IPS-NIHi7 (cell line): Measurements from ENCODE around the gene CDK5RAP1.
"Not testable (repeated sequence)": the region's sequence is repeated elsewhere in the genome, so short reads cannot be mapped to it uniquely, and the experiment has no call there.

Experiments used
- DNase-seq: peaks from one replicate; pipeline ENCODE4 v3.0.0; 2012; ENCODE audit warnings: mixed read lengths; ENCODE audit errors: extremely low spot score

The CDK5RAP1 gene, protein sequence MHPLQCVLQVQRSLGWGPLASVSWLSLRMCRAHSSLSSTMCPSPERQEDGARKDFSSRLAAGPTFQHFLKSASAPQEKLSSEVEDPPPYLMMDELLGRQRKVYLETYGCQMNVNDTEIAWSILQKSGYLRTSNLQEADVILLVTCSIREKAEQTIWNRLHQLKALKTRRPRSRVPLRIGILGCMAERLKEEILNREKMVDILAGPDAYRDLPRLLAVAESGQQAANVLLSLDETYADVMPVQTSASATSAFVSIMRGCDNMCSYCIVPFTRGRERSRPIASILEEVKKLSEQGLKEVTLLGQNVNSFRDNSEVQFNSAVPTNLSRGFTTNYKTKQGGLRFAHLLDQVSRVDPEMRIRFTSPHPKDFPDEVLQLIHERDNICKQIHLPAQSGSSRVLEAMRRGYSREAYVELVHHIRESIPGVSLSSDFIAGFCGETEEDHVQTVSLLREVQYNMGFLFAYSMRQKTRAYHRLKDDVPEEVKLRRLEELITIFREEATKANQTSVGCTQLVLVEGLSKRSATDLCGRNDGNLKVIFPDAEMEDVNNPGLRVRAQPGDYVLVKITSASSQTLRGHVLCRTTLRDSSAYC

DNA sequence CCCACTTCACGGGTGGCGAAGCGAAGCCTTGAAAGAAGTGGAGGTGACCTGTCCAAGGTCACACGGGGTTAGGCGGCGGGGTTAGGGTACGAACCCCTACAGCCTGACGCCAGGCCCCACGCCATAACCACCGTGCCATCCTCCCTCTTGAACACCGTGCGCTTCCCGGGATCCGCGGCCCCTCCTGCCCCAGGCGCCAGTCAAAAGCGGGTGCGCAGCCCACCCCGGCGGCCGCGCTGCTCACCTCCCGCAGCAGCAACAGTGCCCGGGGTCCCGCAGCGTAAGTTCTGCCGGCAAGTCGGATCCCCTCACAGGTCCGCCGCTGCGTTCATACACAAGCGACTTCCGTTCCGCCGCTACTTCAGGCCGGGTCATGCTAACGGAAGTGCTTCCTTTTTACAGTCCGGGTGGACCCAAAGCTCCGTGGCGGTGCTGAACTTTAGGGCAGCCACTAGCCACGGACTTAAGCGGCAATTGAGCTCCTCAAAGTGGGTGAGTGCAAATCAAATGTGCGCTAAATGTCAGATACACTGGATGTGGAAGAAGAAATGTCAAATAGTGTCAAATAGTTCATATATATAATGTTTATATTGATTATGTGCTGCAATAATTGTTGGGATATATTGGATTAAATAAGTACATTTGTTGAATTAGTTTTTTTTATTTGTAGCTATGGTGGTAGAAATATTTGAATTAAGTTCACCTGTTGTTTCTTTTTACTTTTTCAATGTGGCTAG lies at the start of gene CDK5RAP1:
Gene CDK5RAP1, minus strand, starts transcription at position 336 of the 737 bp plus-strand sequence. CDS start 4,455 bp downstream, outside the sequence.
- DNase-seq = peak; percentile 90

- no peak for DNase-seq
These were observed 49.5 kb upstream of the CDK5RAP1 start for GRCh38 chr20:33450867-33451266.

- no peak for DNase-seq
These were observed 44.7 kb upstream of the CDK5RAP1 start for GRCh38 chr20:33445881-33446625.

GRCh38 chr20:33444797-33445560 lies 43.7 kb upstream of the CDK5RAP1 start:
- no peak for DNase-seq

DNA sequence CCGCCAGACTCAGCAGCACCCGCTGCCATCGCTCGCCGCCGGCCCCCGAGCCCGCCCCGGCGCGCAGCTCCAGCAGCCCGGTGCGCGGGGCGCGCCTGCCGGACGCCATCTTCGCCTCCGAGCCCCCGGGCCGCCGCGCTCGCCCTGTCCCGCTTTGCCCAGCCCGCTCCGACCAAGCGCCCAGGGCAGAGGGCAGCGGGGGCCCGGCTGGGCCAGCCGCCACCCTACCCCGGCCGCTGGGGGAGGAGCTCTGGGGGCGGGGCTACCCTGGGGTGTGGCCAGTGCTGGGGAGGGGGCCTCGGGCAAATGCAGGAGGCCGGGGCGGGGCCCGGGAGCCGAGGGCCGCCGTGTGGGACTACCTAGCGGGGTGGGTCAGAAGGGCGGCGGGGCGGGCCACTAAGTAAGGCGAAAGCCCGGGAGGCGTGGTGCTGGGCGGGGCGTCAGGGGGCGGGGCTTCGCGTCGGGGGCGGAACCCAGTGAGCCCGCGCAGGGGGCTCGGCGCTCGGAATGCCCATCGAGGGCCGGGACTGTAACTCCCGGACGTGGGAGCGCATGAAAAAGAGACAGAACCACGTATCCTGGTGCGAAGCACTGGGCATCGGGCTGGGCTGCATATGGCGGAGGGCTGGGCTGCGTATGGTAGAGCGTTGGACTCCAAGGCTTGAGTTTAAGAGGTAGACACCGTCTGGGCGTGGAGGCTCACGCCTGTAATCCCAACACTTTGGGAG lies 42.4 kb upstream of the CDK5RAP1 start, which contains the start of gene SNTA1:
Gene SNTA1, minus strand, starts transcription at position 252 of the 728 bp plus-strand sequence. Its CDS starts 143 bp downstream, at position 109.
- peak; percentile 99 for DNase-seq

DNA sequence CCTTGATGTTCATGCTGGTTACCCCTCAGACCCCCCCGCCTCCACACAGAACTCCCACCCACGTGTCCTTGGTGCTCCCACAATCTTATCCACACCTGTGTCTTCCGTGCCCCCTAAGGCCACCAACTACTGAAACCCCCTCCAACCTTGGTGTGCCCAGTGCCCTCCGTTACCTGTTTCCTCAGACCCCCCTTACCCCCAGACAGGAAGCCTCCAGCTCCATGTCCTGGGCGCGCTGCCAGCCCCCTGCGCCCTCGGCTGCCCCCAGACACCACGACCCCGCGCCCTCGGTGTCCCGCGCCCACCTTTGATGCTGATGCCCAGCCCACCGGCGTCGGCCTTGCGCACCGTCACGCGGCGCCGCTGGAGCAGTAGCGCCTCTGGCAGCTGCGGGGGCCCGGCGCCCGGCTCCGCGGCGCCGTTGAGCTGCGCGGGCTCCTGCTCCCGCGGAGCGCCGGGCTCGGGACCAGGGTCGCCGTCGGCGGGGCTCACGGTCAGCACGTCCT lies 41.7 kb upstream of the CDK5RAP1 start:
- DNase-seq = peak; percentile 60

GRCh38 chr20:33442136-33443005 lies 41.1 kb upstream of the CDK5RAP1 start:
- DNase-seq = no peak

- no peak for DNase-seq
These were observed 40.0 kb upstream of the CDK5RAP1 start for GRCh38 chr20:33441142-33441955.

DNA sequence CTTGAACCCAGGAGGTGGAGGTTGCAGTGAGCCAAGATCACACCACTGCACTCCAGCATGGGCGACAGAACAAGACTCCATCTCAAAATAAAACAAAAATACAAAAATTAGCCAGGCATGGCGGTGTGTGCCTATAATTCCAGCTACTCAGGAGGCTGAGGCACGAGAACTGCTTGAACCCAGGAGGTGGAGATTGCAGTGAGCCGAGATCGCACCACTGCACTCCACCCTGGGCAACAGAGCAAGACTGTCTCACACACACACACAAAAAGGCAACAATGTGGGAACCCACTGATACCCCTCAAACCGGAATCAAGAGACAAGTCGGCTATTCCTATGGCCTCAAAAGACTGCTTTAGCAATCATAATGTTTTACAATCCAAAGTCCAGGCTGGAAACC lies 39.2 kb upstream of the CDK5RAP1 start:
- DNase-seq = not testable (repeated sequence)

GRCh38 chr20:33438481-33438880 lies 37.2 kb upstream of the CDK5RAP1 start:
- DNase-seq = no peak

DNA sequence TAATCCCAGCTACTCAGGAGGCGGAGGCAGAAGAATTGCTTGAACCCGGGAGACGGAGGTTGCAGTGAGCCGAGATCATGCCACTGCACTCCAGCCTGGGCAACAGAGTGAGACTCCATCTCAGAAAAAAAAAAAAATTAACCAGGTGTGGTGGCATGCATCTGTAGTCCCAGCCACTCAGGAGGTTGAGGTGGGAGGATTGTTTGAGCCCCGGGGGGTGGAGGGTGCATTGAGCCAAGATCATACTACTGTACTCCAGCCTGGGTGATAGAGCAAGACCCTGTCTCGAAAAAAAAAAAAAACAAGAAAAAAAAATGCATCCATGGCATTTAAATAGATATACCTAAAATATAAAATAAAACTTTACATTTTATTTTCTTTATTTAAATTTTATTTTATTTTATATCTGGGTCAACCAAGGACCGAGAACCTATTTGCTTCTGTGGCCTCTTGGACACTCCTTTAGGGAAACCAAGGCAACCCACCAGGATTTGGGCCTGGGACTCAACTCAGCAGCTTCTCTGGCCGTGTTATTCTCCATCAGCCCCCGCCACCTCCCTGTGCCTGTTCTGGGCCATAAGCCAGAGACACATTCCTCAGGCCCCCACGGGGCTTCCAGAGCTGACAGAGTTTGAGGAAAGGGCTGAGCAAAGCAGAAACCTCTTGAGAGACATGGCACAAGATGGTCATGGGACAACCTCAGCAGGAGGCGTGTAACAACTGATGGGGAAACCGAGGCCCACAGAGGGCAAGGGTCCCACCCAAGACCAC lies 36.0 kb upstream of the CDK5RAP1 start:
- DNase-seq = no peak

DNA sequence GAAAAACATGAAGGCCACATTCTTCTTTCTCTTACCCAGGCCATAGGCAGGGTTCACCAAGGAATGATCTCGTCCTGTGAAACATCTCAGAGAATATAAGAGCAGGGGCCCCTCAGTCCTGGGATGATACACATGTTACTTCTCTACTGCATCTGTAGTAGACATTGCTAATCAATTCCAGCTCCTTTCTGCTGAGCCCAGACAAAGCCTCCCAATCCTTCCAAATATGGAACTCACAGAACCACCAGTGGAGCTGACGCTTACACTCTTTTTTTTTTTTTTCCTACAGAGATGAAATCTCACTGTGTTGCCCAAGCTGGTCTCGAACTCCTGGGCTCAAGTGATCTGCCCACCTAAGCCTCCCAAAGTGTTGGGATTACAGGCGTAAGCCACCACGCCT lies 33.1 kb upstream of the CDK5RAP1 start:
- DNase-seq = no peak

DNA sequence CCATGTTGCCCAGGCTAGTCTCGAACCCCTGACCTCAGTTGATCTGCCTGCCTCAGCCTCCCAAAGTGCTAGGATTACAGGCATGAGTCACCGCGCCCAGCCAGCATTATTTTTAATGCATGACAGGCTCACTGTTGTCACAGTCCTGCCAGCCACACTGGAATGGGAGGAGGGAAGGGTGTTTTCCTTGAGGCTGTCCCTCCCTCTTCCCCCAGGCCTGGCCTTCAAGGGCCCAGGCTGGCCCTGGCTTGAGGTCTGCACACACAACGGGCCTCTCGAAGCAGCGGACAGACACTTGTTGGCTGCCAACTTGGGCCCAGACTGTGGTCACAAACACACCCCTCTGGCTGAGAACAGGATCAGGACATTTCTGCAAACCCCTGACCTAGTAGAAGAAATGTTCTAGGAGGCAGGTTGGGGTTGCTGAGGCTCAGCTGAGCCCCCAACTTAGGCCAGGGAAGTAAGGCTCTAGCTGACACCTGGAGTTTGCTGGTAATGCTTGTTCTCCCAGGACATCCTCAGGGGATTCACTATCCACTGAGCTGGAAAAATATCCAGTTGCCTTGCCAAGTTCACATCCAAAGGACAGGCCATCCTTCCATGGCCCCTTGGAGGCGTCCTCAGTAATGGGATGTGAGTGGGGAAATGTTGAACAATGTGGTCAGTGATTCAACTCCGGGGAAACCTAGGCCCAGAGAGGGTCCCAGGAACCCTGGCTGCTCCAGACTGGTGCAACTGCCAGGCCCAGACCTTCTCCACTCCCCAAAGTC lies 32.3 kb upstream of the CDK5RAP1 start:
- DNase-seq = no peak

GRCh38 chr20:33431797-33432381 lies 30.6 kb upstream of the CDK5RAP1 start:
- no peak for DNase-seq

DNA sequence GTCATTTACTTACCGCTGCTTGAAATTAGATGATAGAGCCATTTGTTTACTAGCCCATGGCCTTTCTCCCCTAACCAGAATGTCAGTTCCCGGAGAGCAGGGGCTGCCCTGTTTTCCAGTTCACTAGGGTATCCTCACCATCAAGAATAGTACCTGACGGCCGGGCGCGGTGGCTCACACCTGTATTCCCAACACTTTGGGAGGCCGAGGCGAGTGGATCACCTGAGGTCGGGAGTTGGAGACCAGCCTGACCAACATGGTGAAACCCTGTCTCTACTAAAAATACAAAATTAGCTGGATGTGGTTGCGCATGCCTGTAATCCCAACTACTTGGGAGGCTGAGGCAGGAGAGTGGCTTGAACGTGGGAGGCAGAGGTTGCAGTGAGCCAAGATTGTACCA lies 22.6 kb upstream of the CDK5RAP1 start:
- DNase-seq = not testable (repeated sequence)

- no peak for DNase-seq
These were observed 22.0 kb upstream of the CDK5RAP1 start for GRCh38 chr20:33423141-33423834.
